Activated CD8-positive, alpha-beta memory T cell treated with anti-CD3 and anti-CD28 coated beads, Interleukin-2, amount 50 U/mL, for 4 hours (primary cell): Measurements from ENCODE around the gene COPS9.

ENCODE experiments used
- DNase-seq: peaks from one replicate; pipeline ENCODE4 v3.0.0-alpha.2; 2020

Gene COPS9

DNA sequence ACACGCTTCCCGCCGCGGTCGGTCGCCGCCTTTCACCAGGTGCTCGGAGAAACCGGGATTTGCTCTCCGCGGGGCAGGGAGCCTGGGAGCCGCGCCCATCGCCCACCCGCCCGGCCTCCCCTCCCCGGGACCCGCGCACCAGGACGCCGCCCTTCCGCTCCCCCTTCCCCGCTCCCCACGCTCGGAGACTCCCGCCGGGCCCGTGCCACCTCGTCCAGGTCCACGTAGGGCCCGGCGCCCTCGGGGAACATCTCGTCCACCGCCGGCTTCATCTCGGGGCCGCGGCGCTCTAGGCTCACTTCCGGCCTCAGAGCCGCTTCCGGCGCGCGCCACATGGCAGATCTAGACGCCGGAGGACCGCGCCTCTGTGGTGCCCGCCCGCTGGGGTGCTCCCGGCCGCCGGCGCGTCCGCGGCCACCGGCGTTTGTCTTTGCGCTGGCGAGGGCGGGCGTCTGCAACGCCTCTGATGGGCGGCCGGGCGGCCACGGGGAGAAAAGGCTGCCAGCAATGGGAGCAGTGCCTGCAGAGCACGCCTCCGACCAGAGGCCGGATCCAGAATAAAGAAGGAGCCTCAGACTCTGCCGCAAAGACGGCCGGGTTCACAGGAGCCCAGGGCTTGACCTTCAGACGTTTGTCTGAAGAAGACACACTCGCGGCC is at the start of gene COPS9:
Gene COPS9, minus strand, starts transcription at position 293 of the 658 bp plus-strand sequence. Its CDS starts 21 bp downstream, at position 272.
- peak; percentile 87 for DNase-seq

- no peak for DNase-seq
Observed at GRCh38 chr2:240184656-240185055, 48.6 kb upstream of the COPS9 start.

DNA sequence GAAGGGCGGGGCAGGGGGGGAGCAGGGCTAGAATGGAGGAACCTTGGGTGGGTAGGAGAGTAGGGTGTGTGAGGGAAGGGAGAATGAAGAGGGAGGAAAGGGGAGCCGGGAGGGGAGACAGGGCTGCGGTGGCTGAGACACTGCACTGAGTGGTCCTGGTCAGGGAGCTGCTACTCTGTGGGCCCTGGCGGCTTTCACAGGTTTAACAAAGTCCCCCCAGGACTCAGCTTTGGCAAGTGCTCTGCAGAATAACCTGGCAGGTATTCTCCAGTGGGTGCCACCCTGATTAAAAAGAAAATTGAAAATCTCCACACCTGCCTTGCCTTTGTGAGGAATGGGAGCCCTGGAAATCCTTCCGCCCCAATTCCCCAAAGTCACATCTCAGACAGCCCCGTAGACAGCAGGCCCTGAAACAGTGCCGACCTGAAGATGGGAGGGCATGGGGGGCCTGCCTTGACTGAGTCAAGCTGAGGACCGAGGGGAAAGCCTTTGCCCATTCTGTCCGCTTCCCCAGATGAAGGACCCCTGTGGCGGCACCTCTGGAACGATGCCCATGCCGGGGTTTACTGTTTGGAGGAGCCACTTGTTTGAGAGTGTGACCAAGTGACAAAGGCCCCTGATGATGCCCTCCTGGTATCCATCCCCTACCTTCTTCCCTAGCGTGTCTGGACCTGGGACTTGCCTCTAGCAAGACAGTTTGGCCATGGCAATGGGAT is 47.9 kb upstream of the COPS9 start:
- DNase-seq = no peak

DNA sequence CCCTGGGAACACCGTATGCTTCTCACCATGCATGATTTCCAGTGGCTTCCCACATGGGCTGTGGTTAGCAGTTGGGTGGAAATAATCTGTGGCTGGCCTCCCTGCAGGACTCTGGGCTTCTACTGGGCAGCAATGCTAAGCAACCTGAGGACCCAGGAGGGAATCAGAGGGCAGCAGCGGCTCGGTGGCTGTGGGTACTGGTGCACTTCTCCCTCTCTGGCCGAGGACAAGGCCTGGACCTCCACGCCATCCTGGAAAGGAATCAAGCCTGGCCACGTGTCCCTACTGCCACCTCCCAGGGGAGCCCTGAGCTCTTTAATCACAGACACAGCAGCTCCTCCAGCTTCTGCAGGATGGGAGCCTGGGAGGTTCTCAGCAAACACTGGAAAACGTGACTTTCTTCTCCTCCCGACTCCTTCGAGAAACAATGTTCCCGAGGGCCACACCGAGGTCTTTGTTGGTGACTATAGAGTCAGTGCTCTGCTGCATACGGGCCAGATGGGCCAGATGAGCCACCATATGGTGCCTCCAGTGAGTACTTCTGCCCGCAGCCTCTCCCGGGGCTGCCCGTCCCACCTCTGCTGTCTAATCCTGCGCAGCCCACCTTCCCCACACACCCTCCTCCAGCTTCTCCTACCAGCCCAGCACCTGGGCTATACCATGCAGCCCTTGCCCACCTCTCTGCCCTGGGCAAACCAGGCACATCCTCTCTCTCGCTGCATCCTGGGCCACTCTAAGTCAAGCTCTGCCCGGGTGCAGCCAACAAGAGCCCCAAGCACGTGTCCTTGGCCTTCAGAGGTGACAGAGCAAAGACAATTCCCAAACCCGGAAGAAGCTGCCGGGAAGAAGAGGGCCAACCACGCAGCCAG is 47.1 kb upstream of the COPS9 start:
- DNase-seq = no peak

GRCh38 chr2:240182476-240182875 is 46.4 kb upstream of the COPS9 start:
- no peak for DNase-seq

GRCh38 chr2:240182001-240182400 is 45.9 kb upstream of the COPS9 start:
- DNase-seq = no peak

- no peak for DNase-seq
Observed at GRCh38 chr2:240179941-240180666, 44.0 kb upstream of the COPS9 start.

- no peak for DNase-seq
Observed at GRCh38 chr2:240179186-240179815, 43.2 kb upstream of the COPS9 start.

DNA sequence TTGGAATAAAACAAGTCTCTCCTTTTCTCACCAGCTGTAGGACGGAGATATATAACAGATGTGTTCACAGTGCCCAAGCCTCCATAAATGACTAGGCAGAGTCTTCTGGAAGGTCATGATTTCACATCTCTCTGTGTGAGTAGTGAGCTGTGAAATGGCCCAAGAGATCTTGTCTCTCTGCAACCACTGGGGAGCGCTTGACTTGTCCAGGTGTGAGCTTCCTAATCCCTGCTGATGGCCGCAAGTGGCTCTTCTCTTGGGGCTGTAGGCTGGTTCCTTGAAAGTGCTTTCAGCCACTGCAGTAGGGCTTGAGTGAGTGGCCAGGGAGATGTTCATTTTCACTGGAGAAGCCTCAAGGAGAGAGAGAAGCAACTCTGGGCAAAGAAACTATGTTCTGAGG is 42.5 kb upstream of the COPS9 start:
- DNase-seq = no peak

DNA sequence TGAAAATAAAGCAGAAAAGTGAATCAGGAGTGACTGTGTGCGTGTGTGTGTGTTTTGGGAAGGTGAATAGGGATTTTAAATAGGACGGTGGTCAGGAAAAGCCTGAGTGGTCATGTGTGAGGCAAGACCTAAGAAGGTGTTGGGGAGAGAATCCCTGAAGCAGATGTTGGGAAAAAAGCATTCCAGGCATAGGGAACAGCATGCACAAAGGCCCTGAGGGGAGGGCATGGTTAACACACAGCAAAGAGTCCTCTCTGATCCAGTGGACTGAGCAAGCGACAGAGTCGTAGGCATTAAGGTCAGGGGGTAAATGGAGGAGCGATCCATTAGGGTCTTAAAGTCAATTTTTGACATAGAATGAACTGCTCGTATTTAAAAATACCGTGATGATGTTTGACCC is 38.4 kb upstream of the COPS9 start:
- DNase-seq = no peak

DNA sequence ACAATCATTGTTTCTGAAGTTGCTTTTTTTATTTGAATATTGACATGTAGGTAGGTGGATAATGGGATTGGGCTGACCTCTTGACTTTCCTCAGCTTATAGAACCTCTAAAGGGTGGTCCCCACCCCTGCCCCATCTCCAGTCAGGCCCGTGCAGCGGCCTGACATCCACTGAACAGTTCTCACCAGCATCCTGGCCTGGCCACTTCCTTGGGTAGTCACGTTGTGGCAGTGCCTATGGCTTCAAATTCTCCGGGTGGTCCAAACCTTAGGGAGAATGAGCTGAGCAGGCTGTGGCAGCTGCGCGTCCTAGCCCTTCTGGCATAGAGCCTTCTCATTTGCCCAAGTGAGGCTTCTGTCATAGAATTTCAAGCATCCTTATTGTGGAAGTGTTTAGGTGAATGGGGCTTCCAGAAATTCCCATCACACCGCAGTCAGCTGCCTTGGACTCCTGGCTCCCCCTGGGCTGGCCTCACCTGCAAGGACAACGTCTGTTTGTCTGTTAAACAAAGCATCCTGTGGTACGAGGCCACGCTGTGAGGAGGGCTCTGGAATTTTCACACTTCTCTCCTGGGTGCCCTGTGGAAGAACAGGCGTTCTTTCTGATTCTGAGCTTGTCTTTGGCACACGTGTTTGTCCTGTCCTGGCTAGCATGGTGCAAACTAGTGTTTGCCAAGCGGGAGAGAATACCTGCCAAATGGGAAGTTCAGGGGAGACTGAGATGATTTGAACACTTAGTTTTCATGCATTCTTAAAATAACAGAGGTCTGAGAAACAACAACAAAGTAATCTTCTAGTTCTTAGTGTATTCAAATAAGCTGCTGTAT is 36.2 kb upstream of the COPS9 start:
- no peak for DNase-seq

DNA sequence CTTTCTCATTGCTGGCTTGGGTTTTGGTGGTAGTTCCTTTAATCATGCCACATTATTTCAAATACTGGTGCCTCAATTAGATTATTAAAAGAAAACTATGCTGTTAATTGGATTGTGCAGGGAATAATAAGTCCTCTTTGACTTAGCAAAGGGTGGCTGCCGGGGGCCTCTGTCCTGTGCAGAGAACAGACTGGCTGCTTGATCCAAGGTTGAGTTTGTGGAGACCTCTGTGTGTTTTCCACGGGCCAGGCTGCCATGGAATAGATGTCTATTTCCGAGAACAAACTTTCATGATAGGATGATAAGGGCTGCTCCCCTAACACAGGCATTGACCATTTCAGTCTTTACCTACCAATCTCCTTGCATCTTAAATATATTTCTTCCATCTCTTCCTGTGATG is 34.8 kb upstream of the COPS9 start:
- DNase-seq = no peak

- no peak for DNase-seq
Observed at GRCh38 chr2:240170354-240170735, 34.2 kb upstream of the COPS9 start.

DNA sequence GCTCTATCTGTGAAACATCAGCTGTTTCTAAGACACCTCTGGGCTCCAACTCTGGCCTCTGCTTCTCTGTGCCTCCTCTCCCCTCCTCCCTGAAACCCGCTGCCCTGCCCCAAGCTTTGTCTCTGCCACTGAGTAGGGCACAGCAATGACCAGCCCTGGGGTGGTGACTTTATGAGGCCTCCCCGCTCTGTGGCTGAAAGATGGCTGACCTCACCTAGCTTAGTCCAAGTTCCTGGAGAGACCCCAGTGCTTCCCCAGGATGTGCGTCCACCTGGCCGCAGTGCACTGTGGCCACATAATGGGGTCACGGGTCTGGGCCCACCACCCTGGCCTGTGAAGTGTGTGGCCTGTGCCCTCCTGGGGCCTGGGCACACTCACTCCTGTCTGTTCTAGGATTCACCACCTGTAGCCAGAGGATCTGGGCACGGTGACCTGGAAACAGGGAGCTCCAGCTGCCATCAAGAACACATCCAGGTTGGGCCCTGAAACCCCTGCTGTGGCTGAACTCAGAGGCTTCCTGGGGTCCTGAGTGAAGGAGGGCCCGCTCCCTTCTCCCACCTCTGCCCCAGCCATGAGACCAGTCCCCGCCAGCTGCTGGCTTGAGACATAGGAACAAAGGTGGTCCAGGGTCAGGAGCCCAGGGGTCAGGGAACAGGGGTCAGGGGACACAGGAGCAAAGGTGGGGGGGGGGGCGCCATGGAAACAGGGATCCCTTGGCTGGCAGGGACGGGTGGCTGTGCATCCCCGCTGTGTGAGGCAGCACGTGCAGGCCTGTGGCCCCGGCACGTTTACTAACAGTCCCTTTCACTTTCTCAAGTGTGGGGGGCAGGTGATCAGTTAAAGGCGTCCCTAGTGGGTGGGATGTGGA is 33.6 kb upstream of the COPS9 start:
- no peak for DNase-seq

DNA sequence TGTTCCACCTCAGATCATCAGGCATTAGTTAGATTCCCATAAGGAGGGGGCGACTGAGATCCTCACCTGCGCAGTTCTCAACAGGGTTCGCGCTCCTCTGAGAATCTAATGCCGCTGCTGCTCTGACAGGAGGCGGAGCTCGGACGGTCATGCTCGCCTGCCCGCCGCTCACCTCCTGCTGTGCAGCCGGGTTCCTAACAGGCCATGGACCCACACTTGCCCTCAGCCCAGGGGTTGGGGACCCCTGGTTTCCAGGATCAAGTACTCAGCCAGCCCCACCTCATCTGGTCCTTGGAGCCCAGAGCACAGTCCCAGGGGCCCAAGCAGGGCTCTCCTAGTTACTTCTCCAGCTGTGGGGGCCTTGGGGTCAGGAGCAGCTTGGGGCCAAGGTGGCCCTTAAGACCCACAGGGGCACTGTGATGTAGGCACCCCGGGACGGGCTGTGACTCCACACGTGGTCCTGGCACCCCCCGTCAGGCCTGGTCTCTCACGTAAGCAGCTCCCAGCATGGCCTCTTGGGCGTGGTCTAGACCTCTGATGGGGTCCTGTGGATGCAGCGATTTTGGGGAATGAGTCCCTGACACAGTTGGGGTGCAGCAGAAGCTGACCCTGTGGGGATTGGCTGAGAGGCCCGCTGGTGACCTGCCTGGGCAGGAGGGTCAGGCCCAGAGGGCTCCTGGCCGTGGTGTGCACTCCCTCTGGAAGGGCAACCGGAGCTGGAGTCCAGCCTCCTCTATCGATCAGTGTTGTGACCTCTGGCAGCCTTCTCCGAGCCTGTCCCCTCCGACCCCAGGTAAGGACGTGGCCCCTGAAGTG is 32.6 kb upstream of the COPS9 start:
- DNase-seq = no peak

DNA sequence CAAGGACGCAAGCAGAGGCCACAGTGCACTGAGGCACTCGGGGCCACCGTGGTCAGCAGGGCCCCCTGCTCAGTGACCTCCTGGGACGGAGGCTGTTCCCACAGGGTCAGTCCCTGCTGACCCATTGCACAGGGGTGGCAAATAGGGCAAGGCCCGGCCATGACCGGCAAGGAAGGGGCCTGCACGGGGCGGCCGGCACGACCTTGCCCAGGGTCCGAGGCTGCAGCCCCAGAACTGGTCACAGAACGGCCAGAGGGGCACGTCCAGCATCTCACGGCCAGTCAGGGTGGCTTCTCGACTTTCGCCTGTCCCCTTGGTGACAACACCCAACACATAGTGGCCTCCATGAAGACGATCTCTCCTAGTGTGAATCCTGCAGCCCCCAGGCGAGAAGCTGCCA is 31.9 kb upstream of the COPS9 start:
- no peak for DNase-seq

- no peak for DNase-seq
Observed at GRCh38 chr2:240167588-240167880, 31.4 kb upstream of the COPS9 start.

- no peak for DNase-seq
Observed at GRCh38 chr2:240166761-240167587, 30.9 kb upstream of the COPS9 start.

GRCh38 chr2:240166191-240166590 is 30.1 kb upstream of the COPS9 start:
- no peak for DNase-seq
